Esophagus mucosa (tissue), 1 donor: Measurements from ENCODE around the gene MAN2A2. TPM values are rescaled to one million over a fixed set of nuclear protein-coding genes. Genes with fewer than 3 reads are reported as not detected.
"Not testable (repeated sequence)": the region's sequence is repeated elsewhere in the genome, so short reads cannot be mapped to it uniquely, and the experiment has no call there.

Experiments
- ATAC-seq: fragments of 200-7000 bp; cut with Tn5 transposase; one replicate; pipeline ENCODE4 v1.9.1; 2020
- total RNA-seq: library from RNA; stranded (reverse); gene quantifications from one replicate; pipeline ENCODE4 v1.2.4, GENCODE V29; 2023
- donor health status: DM: yes; HTN: yes; CAD: no.

The MAN2A2 gene
- total RNA-seq, 1 donor from 2014 or later: 15.3 TPM

DNA sequence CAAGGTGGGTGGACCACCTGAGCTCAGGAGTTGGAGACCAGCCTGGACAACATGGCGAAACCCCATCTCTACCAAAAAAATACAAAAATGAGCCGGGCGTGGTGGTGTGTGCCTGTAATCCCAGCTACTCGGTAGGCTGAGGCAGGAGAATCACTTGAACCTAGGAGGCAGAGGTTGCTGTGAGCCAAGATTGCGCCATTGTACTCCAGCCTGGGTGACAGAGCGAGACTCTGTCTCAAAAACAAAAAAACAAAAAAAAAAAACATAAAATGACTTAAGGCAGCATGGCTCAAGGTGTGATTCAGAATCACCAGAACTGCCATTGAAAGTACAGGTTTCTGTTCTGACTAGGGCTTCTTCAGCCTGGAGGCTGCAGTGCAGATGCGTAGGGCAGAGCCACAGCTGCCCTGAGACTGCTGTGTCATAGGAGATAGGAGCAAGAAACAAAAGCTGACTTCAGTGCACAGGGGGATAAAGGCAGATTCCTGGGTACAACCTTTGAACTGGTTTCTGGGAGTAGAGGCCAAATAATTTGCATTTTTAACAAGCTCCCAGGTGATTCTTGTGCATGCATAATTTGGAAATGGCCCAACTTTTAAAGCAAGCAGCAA is 19.7 kb downstream of the MAN2A2 start:
- peak; percentile 26 for ATAC-seq

DNA sequence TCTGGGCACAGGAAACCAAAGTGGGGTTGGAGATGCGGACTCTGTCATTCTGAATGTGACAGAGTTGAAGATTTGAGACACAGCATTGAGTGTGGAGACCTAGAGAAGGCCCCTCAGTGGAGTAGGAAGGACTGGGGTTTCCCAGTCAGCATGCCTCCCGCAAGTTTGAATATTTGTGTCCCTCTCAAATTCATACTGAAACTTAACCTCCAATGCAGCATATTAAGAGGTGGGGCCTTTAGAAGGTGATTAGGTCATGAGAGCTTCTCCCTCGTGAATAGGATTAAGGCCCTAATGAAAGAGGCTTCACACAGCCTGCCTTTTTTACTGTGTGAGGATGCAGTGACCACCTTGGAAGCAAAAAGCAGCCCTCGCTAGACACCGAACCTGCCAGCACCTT is 21.3 kb downstream of the MAN2A2 start:
- no peak for ATAC-seq

DNA sequence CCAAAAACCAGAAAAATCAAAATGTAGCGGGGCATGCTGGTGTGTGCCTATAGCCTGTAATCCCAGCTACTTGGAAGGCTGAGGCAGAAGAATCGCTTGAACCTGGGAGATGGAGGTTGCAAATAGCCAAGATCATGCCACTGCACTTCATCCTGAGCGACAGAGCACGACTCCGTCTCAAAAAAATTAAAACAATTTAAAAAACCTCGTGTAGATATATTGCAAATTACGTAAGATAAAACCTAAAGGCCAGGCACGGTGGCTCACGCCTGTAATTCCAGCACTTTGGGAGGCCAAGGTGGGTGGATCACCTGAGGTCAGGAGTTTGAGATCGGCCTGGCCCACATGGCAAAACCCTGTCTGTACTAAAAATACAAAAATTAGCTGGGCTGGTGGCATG is 23.7 kb downstream of the MAN2A2 start:
- not testable (repeated sequence) for ATAC-seq

DNA sequence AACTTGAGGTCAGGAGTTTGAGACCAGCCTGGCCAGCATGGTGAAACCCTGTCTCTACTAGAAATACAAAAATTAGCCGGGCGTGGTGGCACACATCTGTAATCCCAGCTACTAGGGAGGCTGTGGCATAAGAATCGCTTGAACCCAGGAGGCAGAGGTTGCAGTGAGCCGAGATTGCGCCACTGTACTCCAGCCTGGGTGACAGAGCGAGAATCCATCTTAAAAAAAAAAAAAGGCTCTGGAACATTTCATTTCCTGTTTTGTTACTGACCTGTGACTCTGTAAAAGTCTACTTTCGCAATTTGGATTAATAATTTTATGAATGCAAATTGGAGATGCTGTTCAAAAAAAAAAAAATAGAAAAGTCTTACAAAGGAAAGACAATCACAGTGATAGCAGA is 25.0 kb downstream of the MAN2A2 start:
- not testable (repeated sequence) for ATAC-seq

DNA sequence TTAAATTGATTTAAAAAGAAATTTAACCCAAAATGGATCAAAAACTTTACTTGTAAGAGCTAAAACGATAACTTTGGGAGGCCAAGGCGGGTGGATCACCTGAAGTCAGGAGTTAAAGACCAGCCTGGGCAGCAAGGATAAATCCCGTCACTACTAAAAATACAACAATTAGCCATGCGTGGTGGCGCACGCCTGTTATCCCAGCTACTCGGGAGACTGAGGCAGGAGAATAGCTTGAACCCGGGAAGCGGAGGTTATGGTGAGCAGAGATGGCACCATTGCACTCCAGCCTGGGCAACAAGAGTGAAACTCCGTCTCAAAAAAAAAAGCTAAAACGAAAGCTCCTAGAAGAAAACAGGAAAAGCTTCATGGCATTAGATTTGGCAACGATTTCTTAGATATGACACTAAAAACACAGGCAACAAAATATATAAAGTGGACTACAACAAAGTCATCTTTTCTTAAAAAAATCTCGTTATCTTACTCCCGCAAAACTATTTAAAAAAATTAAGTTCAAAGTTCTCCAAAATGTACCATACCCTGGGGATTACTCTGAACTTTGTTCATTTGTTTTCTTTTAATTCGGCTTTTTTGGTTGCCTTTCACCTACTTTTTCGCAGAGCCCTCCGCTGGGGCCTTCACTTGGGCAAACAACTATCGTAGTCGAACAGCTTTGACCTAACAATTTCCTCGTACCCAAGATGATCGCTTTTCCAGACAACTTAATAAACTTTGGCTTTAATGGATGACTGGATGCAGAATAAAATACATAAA is 26.3 kb downstream of the MAN2A2 start:
- no peak for ATAC-seq

DNA sequence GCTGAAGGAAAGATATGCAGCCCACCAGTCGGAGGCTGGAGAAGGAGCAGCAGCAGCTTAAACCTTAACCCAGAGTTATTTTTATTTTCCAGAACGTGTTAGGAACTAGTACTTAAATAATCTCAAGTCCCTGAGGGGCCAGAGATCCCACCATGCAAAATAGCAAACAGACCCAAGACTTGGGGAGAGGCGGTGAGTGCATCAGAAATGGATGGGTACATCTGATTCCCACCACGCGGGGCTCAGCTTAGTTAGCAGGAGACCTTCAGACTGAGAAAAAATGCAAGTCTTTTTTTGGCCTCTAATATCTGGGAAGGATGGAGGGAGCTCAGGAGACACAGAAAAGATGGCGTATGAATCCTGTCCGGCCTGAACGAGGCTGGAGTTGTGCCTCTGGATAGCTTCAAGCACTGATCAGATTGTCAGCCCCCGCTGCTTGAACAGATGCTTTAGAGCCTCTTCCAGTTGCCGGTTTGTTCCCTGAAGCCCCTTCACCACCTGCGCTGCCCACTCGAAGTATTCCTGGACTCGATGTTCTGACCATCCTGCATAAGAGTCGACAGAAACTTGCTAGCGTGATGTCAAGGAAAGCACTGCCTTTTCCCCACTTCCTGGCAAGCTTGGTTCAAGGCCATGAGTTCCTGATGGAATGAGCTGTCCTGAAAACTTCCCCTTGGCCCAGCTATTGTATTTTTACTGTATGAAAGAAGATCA is 27.9 kb downstream of the MAN2A2 start:
- ATAC-seq: no peak

DNA sequence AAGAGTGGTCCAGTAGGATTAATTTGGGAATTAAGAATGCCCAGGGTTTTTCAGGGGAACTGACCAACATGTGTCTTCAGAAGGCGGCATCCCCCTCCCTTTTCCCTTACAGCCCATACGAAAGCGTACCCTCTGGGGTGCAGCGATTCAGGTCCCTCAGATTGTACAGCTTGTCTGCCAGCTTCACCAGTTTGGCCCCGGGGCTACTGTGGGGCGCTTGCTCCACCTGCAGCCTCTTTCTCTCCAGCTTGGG is 28.4 kb downstream of the MAN2A2 start:
- no peak for ATAC-seq

DNA sequence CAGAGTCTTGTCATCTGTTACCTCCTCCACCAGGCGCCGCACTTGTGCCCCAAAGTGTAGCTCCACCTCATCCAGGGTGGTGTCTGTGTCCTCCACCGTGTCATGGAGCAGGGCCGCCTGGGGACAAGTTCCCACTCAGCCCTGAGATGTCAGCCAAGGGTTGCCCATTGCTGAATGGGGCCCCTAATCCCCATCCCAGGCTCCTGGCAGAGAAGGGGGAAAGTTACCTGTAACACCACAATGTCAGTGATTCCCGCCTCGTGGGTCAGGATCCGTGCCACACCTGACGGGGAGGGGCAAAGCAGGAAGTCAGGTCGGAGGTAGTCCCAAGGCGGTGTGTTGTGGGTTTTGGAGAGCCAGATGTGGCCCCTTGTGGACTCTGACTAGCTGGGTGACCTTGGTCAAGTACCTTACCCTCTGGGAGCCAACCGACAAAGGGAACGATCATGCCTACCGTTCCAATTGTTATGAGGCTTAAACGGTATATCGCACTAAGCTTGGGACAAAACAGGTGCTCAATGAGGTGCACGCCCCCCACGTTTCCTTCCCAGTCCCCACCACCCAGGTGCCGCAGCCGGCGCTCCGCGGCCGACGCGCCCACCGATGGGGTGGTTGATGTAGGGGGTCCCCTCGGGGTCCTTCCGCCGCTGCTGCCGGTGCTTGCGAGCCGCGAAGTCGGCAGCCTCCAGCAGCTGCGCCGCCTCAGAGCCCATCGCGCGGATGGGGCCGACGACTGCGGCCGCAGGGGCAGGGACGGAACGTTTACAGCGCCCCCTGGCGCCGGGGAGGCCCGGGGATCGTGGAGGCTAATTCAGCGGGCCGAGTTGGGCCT is 28.9 kb downstream of the MAN2A2 start, which contains the start of gene HDDC3:
TSS of gene HDDC3 (minus strand) at position 722 of the 832 bp plus-strand sequence. CDS start at position 713, 9 bp downstream.
- ATAC-seq: peak; percentile 77

DNA sequence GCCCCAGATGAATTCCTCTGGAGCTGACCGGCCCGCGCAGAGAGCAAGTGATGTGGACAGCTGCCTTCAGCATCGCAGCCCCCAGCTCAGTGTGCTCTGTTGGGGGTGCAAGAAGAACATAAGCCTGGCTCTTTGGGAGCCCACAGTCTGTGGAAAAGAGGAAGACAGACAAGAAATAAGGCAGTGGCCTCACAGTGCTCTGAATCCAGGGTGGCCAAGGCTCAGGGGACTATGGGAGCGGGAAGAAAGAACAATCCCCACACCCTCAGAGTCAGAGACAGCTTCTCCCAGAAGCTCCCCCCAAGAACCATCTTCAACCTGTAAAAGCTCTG is 29.5 kb downstream of the MAN2A2 start:
- ATAC-seq: no peak

DNA sequence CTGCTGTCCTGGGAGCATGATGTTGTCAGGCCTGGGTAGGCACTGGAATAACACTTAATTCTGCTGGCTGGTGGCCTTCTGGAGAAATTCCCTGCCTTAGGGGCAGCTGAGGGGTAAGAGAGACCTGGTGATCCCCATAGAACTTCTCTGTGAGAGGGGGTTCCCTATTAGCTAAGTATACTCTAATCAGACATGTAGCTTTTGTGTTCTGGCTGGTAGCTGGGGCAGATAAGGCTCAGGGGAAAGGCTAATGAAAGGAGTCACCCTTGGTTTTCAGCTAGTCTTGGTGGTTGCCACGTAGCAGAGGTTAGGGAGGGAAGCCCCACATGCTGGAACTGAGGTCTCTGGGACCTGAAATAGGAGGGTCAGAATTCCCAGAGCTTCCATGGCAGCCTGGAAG is 30.2 kb downstream of the MAN2A2 start:
- no peak for ATAC-seq

DNA sequence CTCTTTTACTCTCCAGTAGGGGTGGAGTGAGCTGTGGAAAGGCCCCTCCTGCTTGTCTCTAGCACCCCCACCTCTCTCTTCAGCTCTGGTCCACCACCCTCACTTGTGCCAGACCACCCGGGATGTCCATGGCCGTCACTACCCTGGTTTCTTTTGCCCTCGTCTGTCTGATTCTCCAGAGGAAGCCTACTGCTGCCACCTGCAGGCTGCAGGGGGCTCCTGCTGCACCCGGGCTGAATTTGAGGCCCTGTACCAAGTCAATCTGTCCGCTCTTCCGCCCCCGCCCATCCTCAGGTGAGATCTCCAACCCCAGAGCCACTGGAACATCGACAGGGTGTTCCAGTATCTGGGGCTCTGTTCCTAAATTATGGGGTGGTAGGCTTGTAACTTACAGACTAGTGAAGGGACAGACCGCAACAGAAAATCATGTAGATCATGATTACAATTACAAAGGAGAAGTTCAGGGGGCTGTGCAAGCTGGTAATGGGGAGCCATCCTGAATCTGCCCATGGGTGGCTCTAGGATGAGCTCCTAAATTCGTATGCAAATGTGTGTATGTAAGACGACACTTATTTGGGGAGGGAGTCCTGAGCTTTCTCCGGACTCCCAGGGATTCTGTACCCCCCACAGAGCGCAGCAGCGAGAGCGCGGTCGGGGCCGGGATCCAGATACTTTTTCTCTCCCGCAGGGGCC is 31.3 kb downstream of the MAN2A2 start:
- peak; percentile 51 for ATAC-seq

DNA sequence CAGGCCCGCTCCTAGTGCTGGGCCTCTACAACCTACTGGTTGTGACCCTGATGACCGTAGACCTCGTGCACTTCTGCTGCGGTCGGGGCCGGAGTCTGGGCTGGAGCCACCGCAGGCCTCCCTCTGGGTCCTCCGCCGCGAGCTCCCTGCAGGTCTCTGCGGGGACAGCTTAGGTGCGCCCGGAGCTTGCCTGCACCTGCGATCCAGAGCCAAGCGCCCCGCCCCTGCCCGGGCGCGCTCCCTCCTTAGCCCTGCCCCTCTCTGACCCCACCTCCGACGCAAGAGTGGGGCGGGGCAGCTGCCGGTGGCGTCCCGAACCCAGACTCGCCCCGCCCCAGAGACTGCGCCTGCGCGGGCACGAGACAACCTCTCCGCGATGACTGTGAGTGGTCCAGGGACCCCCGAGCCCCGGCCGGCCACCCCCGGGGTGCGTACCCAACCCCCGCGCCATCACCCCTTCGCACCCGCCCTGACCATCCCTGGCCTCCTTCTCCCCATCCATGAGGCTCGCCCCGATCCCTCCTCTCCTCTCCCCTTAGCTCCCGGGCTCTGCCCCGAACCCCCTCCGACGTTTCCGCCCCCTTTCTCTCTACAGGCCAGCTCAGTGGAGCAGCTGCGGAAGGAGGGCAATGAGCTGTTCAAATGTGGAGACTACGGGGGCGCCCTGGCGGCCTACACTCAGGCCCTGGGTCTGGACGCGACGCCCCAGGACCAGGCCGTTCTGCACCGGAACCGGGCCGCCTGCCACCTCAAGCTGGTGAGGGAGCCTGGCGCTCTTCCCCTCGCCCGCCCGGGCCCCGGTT is 32.0 kb downstream of the MAN2A2 start, which contains the start of gene UNC45A:
TSS of gene UNC45A (plus strand) at position 337 of the 803 bp plus-strand sequence. CDS start at position 377, 40 bp downstream.
- ATAC-seq: peak; percentile 87

DNA sequence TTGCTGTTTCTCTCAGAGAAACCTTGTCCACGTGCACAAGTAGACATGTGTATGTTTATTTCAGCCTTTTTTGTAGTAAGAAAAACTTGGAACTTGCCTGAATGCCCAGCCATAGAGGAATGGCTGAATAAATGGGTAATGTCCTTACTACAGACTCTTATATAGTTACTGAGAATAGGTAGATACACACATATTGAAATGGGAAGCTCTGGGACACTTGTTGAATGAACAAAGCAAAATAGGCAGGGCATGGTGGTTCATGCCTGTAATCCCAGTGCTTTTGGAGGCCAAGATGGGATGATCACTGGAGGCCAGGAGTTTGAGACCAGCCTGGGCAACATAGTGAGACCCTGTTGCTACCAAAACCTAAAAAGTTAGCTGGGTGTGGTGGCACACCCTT is 33.7 kb downstream of the MAN2A2 start:
- no peak for ATAC-seq

DNA sequence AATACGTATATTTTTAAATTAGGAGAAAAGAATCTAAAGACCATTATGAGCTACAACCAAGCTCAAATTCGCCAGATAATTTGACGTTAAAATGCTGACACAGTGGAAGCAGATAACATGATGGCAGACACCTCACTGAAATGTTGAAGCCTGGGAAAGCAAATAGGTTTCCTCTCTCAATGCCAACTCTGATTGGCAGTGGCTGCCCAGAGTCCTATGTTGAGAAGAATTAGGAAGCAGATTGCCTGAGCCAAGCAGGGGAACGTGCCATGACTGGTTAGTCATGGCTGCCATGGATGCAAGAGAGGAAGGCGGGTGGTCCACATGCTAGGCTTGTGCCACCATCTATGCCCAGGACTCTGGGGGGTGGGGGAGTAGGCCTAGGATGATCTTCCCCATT is 35.2 kb downstream of the MAN2A2 start:
- ATAC-seq: no peak

DNA sequence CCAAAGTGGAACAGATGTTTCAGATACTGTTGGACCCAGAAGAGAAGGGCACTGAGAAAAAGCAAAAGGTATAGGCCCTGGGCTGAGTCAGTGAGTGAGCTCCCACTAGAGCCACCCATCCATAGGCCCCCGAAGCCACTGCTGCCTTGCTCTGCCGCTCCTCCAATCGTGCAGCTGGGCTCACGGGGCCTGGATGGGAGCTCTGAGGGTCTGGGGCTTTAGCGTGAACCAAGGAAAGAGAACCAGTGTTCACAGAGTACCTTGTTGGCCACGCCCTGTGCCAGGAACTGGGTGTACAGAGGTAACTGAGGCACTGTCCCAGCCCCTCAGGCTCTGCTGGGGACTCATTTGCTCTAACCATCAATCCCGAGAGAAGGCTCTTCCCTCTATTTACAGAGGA is 36.7 kb downstream of the MAN2A2 start:
- no peak for ATAC-seq

DNA sequence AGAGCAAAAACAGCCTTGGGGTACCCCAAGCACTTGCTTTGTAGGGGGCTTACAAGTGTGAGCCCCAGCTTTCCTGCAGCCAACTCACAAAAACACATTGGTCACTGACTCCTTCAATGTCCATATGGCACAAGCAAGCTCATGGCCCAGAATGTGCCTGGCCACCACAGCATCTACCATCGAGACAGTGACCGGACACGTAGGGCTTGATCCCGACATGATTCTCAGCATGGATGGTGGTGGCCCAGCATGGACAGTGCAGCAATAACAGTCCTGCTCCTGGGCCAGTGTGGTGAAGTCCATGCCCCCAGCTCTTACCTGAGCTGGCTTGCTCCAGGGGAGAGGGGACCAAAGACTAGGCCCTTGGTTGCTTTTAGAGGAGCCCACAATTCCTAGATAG is 37.9 kb downstream of the MAN2A2 start:
- no peak for ATAC-seq

DNA sequence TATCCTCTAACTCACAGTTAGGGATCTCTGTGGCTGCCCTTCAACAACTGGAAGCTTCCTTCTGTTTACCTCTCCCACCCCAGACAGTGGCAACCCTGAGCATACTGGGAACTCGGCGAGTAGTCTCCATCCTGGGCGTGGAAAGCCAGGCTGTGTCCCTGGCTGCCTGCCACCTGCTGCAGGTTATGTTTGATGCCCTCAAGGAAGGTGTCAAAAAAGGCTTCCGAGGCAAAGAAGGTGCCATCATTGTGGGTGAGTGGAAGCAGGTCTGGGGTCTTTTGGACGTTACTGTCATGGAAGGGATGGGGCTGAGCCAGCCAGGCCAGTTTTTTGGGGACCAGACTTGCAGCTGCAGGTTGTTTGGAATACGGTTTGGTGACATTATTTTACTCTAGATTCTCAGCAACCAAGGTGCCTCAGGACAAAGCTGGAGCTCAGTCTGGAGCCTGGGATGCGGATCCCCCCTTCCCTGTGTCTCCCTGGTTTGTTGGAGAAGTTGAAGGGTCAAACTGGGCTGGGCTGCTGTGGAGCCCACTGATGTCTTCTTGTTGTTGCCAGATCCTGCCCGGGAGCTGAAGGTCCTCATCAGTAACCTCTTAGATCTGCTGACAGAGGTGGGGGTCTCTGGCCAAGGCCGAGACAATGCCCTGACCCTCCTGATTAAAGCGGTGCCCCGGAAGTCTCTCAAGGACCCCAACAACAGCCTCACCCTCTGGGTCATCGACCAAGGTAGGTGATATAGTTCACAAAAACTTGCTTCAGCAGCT is 39.4 kb downstream of the MAN2A2 start:
- ATAC-seq: no peak

DNA sequence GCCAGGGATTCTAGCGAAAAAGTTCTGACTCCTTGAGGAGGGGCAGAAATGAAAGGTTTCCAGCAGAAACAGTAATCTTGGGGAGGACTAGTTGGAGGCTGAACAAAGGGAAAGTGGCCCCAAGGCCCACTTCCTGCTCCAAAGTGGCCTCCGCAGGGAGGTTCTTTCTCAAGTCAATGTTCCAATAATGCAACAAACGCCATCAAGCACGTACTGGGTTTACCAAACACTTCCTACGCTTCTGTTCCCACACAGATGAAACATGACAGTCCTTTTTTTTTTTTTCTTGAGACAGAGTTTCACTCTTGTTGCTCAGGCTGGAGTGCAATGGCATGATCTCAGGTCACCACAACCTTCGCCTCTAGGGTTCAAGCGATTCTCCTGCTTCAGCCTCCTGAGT is 42.0 kb downstream of the MAN2A2 start:
- no peak for ATAC-seq

DNA sequence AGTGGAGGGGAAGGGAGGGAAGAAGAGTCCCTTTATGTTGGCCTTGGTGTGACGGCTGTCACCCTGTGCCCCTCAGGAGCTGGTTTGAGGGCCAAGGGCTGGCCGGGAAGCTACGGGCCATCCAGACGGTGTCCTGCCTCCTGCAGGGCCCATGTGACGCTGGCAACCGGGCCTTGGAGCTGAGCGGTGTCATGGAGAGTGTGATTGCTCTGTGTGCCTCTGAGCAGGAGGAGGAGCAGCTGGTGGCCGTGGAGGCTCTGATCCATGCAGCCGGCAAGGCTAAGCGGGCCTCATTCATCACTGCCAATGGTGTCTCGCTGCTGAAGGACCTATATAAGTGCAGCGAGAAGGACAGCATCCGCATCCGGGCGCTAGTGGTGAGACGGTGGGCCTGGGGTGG is 43.4 kb downstream of the MAN2A2 start:
- ATAC-seq: no peak

DNA sequence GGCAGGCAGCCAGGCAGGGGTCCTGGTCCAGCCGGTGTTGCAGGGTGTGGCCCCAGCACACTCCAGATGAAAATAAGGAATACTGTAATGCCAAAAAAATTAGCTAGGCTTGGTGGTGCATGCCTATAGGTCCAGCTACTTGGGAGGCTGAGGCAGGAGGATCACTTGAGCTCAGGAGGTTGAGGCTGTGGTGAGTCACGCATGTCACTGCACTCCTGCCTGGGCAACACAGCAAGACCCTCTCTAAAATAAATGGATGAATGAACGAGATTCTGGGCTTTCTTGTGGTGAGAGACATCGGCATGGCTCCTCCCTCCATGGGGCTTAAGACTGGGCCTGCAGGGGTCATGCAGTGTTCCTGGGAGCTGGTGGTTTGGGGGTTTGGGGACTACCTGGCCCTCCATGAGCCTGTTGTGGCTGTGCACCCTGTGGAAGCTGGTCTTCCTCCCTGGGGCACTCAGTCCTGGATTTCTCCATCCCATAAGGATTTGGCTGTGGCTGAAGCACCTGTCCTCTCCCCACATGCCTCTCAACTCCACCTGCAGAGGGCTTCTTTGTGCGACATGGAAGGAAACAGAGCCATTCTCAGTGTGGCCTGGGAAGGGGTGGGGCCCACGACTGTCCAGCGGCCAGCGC is 44.0 kb downstream of the MAN2A2 start:
- no peak for ATAC-seq
